GM23248 (cell line): Measurements from ENCODE around the gene ZNF513. TPM values are rescaled to one million over a fixed set of nuclear protein-coding genes. Genes with fewer than 3 reads are reported as not detected.

ENCODE experiments used
- DNase-seq: peaks from one replicate; pipeline ENCODE4 v3.0.0-alpha.2; 2015
- H2AFZ ChIP-seq: fragments of 200-600 bp; sonication (generic); 2 replicates; pipeline ENCODE4 v1.6.1; 2016; ENCODE audit warnings: antibody characterized with exemption
- H3F3A ChIP-seq: fragments of 200-600 bp; sonication (generic); 2 replicates; pipeline ENCODE4 v1.6.1; 2016; ENCODE audit warnings: mild to moderate bottlenecking, antibody characterized with exemption, mixed run types; ENCODE audit not compliant: insufficient read depth
- H3K27ac ChIP-seq: fragments of 200-600 bp; sonication (generic); 2 replicates; pipeline ENCODE4 v1.5.1; 2016; ENCODE audit warnings: mild to moderate bottlenecking
- H3K27me3 ChIP-seq: fragments of 200-600 bp; sonication (generic); replicated peaks from 2 replicates; pipeline ENCODE4 v1.6.1; 2016; ENCODE audit warnings: mild to moderate bottlenecking; ENCODE audit not compliant: insufficient read depth
- H3K36me3 ChIP-seq: fragments of 200-600 bp; sonication (generic); 2 replicates; pipeline ENCODE4 v1.6.1; 2016; ENCODE audit warnings: low read depth, mild to moderate bottlenecking
- H3K4me1 ChIP-seq: fragments of 200-600 bp; sonication (generic); 2 replicates; pipeline ENCODE4 v1.6.1; 2016; ENCODE audit warnings: mild to moderate bottlenecking; ENCODE audit not compliant: insufficient read depth
- H3K4me2 ChIP-seq: fragments of 200-600 bp; sonication (generic); one replicate; pipeline ENCODE4 v1.6.1; 2016; ENCODE audit warnings: mild to moderate bottlenecking; ENCODE audit not compliant: unreplicated experiment
- H3K4me3 ChIP-seq: fragments of 200-600 bp; sonication (generic); 2 replicates; pipeline ENCODE4 v1.5.1; 2016; ENCODE audit warnings: mild to moderate bottlenecking
- H3K79me2 ChIP-seq: fragments of 200-600 bp; sonication (generic); 2 replicates; pipeline ENCODE4 v1.6.1; 2016; ENCODE audit warnings: mild to moderate bottlenecking; ENCODE audit not compliant: insufficient read depth
- H3K9ac ChIP-seq: fragments of 200-600 bp; sonication (generic); 2 replicates; pipeline ENCODE4 v1.6.1; 2016; ENCODE audit warnings: mild to moderate bottlenecking
- H3K9me2 ChIP-seq: fragments of 200-600 bp; sonication (generic); 2 replicates; pipeline ENCODE4 v1.6.1; 2016; ENCODE audit warnings: mixed run types, mild to moderate bottlenecking, moderate library complexity; ENCODE audit not compliant: insufficient read depth
- H3K9me3 ChIP-seq: fragments of 200-600 bp; sonication (generic); one replicate; pipeline ENCODE4 v1.6.1; 2017; ENCODE audit warnings: low read depth
- H4K20me1 ChIP-seq: fragments of 200-600 bp; sonication (generic); 2 replicates; pipeline ENCODE4 v1.6.0; 2016; ENCODE audit not compliant: insufficient read depth
- EZH2 ChIP-seq: fragments of 200-600 bp; sonication (generic); IDR thresholded peaks from 2 replicates; pipeline ENCODE4 v1.6.1; 2018; ENCODE audit warnings: antibody characterized with exemption, mild to moderate bottlenecking; ENCODE audit not compliant: insufficient read depth, poor library complexity, severe bottlenecking
- EZH2phosphoT487 ChIP-seq: fragments of 200-600 bp; sonication (generic); IDR thresholded peaks from 2 replicates; pipeline ENCODE4 v1.6.1; 2018; ENCODE audit warnings: antibody characterized with exemption, moderate library complexity, mild to moderate bottlenecking, low read depth; ENCODE audit not compliant: insufficient read depth
- WGBS, 2 experiments: methylation state at CpG; one replicate each; pipeline ENCODE4 v1.1.6; 2015 to 2017; ENCODE audit warnings: low lambda C conversion rate in 2 of 2, low coverage in 1 of 2; ENCODE audit errors: missing lambda C conversion rate in 2 of 2; 5-methylcytosine and 5-hydroxymethylcytosine counted together
- in situ Hi-C: fragments of 300-500 bp; cut with MboI; formaldehyde crosslinking; loops from 2 replicates; pipeline ENCODE4 v1.15.0; 2020
- polyA plus RNA-seq: library from polyadenylated mRNA; unstranded; fragments of >200 nt; fragmentation: Nextera tagmentation; extraction: Ambion mirVana; gene quantifications from 2 replicates; pipeline ENCODE4 v1.2.1, GENCODE V29; 2016
- total RNA-seq: library from RNA; depleted of rRNA; stranded (reverse); fragments of >200 nt; shearing (Covaris generic); gene quantifications from 2 replicates; pipeline ENCODE4 v1.2.3, GENCODE V29; 2014

ZNF513 gene
- total and polyA plus RNA-seq, 2 experiments from 2014 or later, result 6.0 to 9.5 TPM

DNA sequence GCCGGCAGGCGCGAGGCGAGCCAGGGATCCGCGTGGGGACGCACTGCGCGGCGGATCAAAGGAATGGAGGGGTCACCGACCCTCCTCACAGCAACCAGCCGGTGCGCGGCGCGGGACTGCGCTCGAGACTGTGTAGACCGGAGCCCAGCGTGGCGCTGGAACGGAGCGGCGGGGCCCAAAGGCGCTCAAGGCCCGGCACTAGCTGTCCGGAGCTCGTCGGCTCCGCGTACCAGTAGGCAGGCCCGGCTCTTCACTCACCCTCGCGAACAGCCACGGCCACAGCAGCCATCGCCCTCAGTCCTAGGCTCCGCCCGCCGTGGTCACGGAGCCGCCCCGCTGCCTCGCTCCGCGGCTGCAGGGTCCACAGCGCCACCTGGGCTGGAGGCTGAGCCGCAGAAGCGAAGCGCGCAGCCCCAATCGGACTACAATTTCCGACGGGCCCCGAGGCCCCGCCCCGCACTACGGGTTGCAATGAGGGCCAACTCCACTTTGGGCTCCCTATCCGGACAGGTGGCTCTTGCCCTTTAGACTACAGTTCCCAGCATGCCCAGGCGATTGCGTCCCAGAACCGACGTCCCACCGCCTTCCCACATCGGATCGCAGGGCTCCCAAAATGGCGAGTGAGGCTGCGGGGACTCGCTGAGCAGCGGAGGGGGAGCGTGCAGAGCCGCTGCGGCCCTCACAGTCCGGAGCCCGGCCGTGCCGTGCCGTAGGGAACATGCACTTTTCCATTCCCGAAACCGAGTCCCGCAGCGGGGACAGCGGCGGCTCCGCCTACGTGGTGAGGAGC is 10.3 kb downstream of the ZNF513 start, which contains the start of the genes EIF2B4 and SNX17:
Gene EIF2B4, minus strand, starts transcription at position 313 of the 790 bp plus-strand sequence. Its CDS starts 24 bp downstream, at position 289.
Gene SNX17, plus strand, starts transcription at position 591 of the 790 bp plus-strand sequence. Its CDS starts 128 bp downstream, at position 719.
- peaks cover 23% of the 10 kb centered on the region; the same call in 1 of the 2 replicates for H3F3A ChIP-seq
- 1% methylated on average over 55 to 67 of the region's 85 CpGs for WGBS, 2 experiments
- H3K27ac ChIP-seq, result peak within 1 kb of the TSS; percentile 86
- TF ChIP-seq EZH2 (no peak), EZH2phosphoT487 (no peak)
- H3K4me3 ChIP-seq, result peak within 1 kb of the TSS; percentile 95
- peak within 1 kb of the TSS; percentile 99 for H3K4me2 ChIP-seq
- peaks cover 19% of the 10 kb centered on the region for H3K4me1 ChIP-seq
- in situ Hi-C loops, result no loop called here
- H3K79me2 ChIP-seq, result peaks cover 81% of the 10 kb centered on the region
- H3K27me3 ChIP-seq, result no peaks in the 10 kb centered on the region
- H2AFZ ChIP-seq, result peak within 1 kb of the TSS; percentile 86
- no peaks in the 10 kb centered on the region for H3K9me2 ChIP-seq
- H4K20me1 ChIP-seq, result no peaks in the 10 kb centered on the region
- H3K36me3 ChIP-seq, result peaks cover 44% of the 10 kb centered on the region
- H3K9ac ChIP-seq, result peak within 1 kb of the TSS; percentile 94
- H3K9me3 ChIP-seq, result no peaks in the 10 kb centered on the region
- peak; percentile 99 for DNase-seq

DNA sequence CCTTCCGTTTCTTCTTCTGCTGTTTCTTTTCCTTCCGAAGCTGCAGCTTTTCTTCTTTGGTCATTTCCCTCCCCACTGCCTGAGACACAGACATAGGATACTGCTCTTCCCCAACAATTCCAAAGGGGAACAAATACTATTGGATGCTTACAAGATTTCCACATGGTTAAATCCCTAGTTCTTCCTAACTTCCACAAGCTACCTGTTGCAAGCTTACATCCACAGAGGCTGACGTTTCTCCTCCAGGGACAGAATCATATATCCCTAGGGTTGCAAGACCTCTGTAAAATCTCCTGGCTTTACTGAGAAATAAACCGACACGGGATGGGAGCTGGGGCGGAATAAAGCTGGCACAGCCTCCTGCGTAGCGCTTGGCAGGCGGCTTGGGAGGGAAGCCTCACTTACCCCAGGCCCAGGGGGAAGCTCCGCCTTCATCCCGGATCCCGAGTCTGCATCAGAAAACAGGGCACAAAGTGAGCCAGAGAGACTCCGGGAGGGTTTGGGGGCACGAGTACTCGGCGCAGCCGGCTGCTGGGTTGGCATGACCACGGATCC is 11.0 kb downstream of the ZNF513 start:
- peaks cover 19% of the 10 kb centered on the region for H3K4me1 ChIP-seq
- in situ Hi-C loops, result no loop called here
- DNase-seq, result peak; percentile 81
- H3K79me2 ChIP-seq, result peaks cover 80% of the 10 kb centered on the region
- H3F3A ChIP-seq, result peaks cover 26% of the 10 kb centered on the region; the same call in 1 of the 2 replicates
- no peaks in the 10 kb centered on the region for H4K20me1 ChIP-seq
- peaks cover 49% of the 10 kb centered on the region for H3K36me3 ChIP-seq
- H3K9ac ChIP-seq, result peak overlapping the region; percentile 94
- H3K27me3 ChIP-seq, result no peaks in the 10 kb centered on the region
- H3K4me2 ChIP-seq, result peak overlapping the region; percentile 99
- H3K4me3 ChIP-seq, result peak overlapping the region; percentile 95
- peak overlapping the region; percentile 86 for H2AFZ ChIP-seq
- peak overlapping the region; percentile 86 for H3K27ac ChIP-seq
- no peak for TF ChIP-seq EZH2
- no peak for TF ChIP-seq EZH2phosphoT487
- H3K9me3 ChIP-seq, result no peaks in the 10 kb centered on the region
- 2 to 3% methylated on average over 14 to 16 of the region's 18 CpGs for WGBS, 2 experiments
- no peaks in the 10 kb centered on the region for H3K9me2 ChIP-seq

DNA sequence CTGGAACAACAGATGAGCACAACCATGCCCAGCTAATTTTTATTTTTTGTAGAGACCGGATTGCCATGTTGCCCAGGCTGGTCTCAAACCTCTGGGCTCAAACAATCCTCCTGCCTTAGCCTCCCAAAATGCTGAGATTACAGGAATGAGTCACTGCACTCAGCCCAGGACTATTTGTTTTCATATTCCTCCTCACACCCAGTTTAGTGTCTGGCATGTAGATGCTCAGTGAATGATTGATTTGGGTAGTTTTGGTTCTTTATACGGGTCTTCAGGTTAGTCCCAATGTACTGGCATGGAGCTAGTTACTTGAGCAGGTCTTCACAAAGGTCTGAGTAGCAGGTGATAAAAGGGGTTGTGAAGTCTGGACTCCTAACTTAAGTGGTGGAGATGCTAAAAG is 16.6 kb downstream of the ZNF513 start:
- Histone ChIP-seq H3K79me2 (peaks cover 53% of the 10 kb centered on the region), H3K4me1 (peaks cover 5% of the 10 kb centered on the region; the same call in 1 of the 2 replicates), H3K9ac (no peak overlapping the region), H3K9me2 (no peaks in the 10 kb centered on the region), H3K9me3 (no peaks in the 10 kb centered on the region), H3K4me3 (no peak overlapping the region), H3K4me2 (no peak overlapping the region), H4K20me1 (no peaks in the 10 kb centered on the region), H3F3A (peaks cover 25% of the 10 kb centered on the region; the same call in 1 of the 2 replicates), H3K36me3 (peaks cover 43% of the 10 kb centered on the region), H2AFZ (no peak overlapping the region), H3K27ac (no peak overlapping the region), H3K27me3 (no peaks in the 10 kb centered on the region)
- in situ Hi-C loops, result no loop called here
- TF ChIP-seq EZH2 (no peak), EZH2phosphoT487 (no peak)
- 98% methylated on average over 2 of the region's 2 CpGs for WGBS, 2 experiments
- no peak for DNase-seq

DNA sequence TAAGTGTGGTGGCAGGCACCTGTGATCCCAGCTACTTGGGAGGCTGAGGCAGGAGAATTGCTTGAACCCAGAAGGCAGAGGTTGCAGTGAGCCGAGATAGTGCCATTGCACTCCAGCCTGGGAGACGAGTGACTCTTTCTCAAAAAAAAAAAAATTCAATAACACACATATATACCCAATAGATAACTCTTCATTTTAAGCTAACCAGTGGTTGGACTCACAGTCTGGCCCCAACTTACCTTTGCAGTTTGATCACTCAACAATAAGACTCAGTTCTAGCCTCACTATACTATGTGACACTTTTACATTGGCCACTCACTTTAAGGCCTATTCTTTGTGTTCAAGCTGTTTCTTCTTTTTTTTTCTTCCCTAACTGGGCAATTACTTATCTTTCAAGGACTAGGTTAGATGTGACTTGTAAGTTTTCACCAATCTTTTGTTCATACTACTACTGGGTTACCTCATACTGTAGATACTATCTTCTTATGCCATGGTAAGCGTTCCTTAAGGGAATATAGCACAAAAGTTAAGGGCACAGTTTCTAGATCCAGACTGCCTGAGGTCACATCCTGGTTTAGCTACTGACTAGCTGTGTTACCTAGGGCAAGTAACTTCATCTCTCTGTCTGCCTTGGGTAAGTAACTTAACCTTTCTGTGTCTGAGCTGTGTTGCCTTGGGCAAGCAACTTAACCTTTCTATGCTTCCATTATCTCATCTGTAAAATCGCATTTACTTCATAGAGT is 17.7 kb downstream of the ZNF513 start:
- Histone ChIP-seq H3K9me2 (no peaks in the 10 kb centered on the region), H3K4me2 (no peak overlapping the region), H3K9me3 (no peaks in the 10 kb centered on the region), H3K36me3 (peaks cover 38% of the 10 kb centered on the region), H3K27me3 (no peaks in the 10 kb centered on the region), H3K9ac (no peak overlapping the region), H2AFZ (no peak overlapping the region), H3K79me2 (peaks cover 51% of the 10 kb centered on the region), H4K20me1 (no peaks in the 10 kb centered on the region), H3K4me3 (no peak overlapping the region), H3K4me1 (peaks cover 7% of the 10 kb centered on the region), H3K27ac (no peak overlapping the region), H3F3A (peaks cover 25% of the 10 kb centered on the region; the same call in 1 of the 2 replicates)
- TF ChIP-seq EZH2phosphoT487, result no peak
- no peak for TF ChIP-seq EZH2
- DNase-seq, result no peak
- 95 to 98% methylated on average over 4 of the region's 4 CpGs for WGBS, 2 experiments
- in situ Hi-C loops, result no loop called here
